Fibroblast of villous mesenchyme (primary cell): ENCODE results near the gene SLC8B1. TPM values are rescaled to one million over a fixed set of nuclear protein-coding genes. Genes with fewer than 3 reads are reported as not detected.

Source experiments
- DNase-seq: peaks from one replicate; pipeline ENCODE4 v3.0.0-alpha.2; 2010; ENCODE audit warnings: low read depth
- H3K4me3 ChIP-seq: 2 replicates; pipeline ENCODE4 v1.5.1; 2011; ENCODE audit warnings: low read depth, mild to moderate bottlenecking, low read length
- CTCF ChIP-seq: IDR thresholded peaks from 2 replicates; pipeline ENCODE4 v1.5.1; 2012; ENCODE audit warnings: low read depth, mild to moderate bottlenecking, low read length; ENCODE audit not compliant: insufficient read depth
- total RNA-seq: library from RNA; depleted of rRNA; stranded (reverse); fragments of >200 nt; gene quantifications from 2 replicates; pipeline ENCODE4 v1.2.3, GENCODE V29; 2012

The SLC8B1 gene
- total RNA-seq, 1 donor, result 22.9 TPM

- DNase-seq, result no peak
- TF ChIP-seq CTCF, result no peak
- H3K4me3 ChIP-seq, result no peak overlapping the region
These were observed 65.5 kb downstream of the SLC8B1 start for GRCh38 chr12:113269257-113269943.

- no peak overlapping the region for H3K4me3 ChIP-seq
- TF ChIP-seq CTCF, result no peak
- DNase-seq, result no peak
These were observed 66.3 kb downstream of the SLC8B1 start for GRCh38 chr12:113268621-113269020.

- H3K4me3 ChIP-seq, result no peak overlapping the region
- DNase-seq, result no peak
- no peak for TF ChIP-seq CTCF
These were observed 66.8 kb downstream of the SLC8B1 start for GRCh38 chr12:113268136-113268535.

GRCh38 chr12:113267621-113268020 lies 67.3 kb downstream of the SLC8B1 start:
- no peak for DNase-seq
- no peak overlapping the region for H3K4me3 ChIP-seq
- no peak for TF ChIP-seq CTCF

GRCh38 chr12:113266106-113266895 lies 68.6 kb downstream of the SLC8B1 start:
- no peak for TF ChIP-seq CTCF
- no peak for DNase-seq
- H3K4me3 ChIP-seq, result no peak overlapping the region

- H3K4me3 ChIP-seq, result no peak overlapping the region
- DNase-seq, result no peak
- TF ChIP-seq CTCF, result no peak
These were observed 71.4 kb downstream of the SLC8B1 start for GRCh38 chr12:113263431-113263963.
